Esophagus squamous epithelium (tissue), 4 donors: ENCODE data around the gene GPR34.

Experiments
- CTCF ChIP-seq, 6 experiments: fragments of 450-650 bp in 4 of 6; fragments of 200-600 bp in 2 of 6; sonication (generic) in 2 of 6; IDR thresholded peaks; one replicate each; pipeline ENCODE4 v1.5.1; 2016 to 2019; ENCODE audit warnings: antibody characterized with exemption in 6 of 6, mild to moderate bottlenecking in 4 of 6, moderate library complexity in 4 of 6
- POLR2A ChIP-seq, 4 donors: fragments of 450-650 bp; IDR thresholded peaks; one replicate each; pipeline ENCODE4 v1.6.1; 2017; ENCODE audit warnings: antibody characterized with exemption in 4 of 4, mild to moderate bottlenecking in 4 of 4, moderate library complexity in 3 of 4

GRCh38 chrX:41734530-41734929, 45.8 kb downstream of the GPR34 start:
- peak in 2 of 6 experiments; percentile 10 to 16 for TF ChIP-seq CTCF (IDR thresholded peaks at IDR 0.05)
- no peak for TF ChIP-seq POLR2A (IDR thresholded peaks at IDR 0.05)
